ENCODE measurements around the gene OSBPL5.
"Not testable (repeated sequence)": the region's sequence is repeated elsewhere in the genome, so short reads cannot be mapped to it uniquely, and the experiment has no call there.

Gene OSBPL5

DNA sequence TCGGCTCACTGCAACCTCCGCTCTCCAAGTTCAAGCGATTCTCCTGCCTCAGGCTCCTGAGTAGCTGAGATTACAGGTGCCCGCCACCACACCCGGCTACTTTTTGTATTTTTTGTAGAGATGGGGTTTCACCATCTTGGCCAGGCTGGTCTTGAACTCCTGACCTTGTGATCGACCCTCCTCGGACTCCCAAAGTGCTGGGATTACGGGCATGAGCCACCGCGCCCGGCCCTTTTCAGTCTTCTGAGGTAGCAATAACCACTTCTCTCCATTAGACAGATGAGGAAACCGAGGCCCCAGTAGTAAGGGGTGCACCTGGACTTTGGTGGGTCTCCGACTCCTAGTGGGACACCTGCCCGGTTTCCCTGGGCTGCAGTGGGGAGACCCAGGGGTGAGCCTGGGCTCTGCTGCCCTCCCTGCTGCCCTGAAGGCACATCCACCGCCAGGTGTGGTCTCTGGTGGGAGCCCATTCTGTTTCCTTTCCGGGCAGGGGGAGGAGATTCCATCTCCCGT, 3.7 kb upstream of the OSBPL5 start:
- H3K4me3 ChIP-seq (ENCODE audit: low read length in 2 of 2): peak overlapping the region; percentile 79 to 82
- peak overlapping the region; percentile 57 to 66 for H3K9ac ChIP-seq (ENCODE audit: low read length in 2 of 2)
- H3K27ac ChIP-seq (ENCODE audit: low read length); H3K36me3 ChIP-seq (ENCODE audit: control insufficient read depth in 2 of 2, insufficient read depth in 2 of 2, low read length in 2 of 2); H3K9me3 ChIP-seq (ENCODE audit: control insufficient read depth in 2 of 2, low read length in 2 of 2); H3K27me3 ChIP-seq (ENCODE audit: control insufficient read depth in 1 of 2, insufficient read depth in 2 of 2, low read length in 2 of 2): not testable (repeated sequence)
- peaks cover 37% of the 10 kb centered on the region for H3K4me1 ChIP-seq (ENCODE audit: control insufficient read depth, insufficient read depth, low read length)

DNA sequence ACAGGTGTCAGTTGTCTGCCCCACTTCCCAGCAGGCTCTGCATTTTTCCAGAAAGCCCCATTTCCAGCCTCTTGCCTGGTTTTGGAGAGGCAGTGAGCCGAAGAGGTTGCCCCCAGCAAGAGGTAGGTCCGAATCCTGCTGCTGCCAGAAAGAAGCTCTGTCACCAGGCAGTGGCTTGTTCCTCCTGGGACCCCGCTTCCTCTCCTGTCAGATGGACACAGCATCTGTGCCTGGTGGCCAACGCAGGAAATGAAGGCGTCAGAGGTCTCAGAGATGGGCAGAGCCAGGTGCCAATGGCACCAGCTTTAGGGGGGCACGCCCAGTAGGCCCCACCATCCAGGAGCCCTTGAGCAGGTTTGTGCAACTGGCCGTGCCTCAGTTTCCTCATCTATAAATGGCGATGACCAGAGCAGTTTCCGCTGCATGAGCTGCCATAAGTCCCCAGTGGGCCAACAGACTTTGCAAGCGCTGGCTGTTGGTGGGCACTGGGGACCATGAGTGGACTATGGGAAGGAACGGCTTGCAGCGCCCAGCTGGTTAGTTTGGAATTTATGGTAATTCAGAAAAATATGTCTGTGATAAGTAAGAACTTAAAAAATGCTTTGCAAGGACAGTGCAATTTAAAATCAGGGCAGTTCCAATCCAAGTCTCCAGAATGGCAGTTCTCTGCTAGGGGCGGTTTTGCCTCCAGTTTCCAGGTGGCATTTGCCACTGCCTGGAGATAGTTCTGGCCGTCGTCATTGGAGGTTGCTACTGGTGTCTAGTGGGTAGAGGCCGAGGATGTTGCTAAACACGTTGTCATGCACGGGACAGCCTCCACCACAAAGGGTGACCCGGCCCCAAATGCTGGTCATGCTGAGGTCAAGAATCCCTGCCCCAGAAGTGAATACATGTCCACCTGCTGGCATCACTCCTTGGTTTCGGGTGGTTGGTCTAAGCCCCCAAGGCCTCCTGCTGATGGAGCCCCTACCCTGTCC, 2.3 kb upstream of the OSBPL5 start:
- H3K36me3 ChIP-seq (ENCODE audit: control insufficient read depth in 2 of 2, insufficient read depth in 2 of 2, low read length in 2 of 2): no peaks in the 10 kb centered on the region
- H3K4me1 ChIP-seq (ENCODE audit: control insufficient read depth, insufficient read depth, low read length): peaks cover 51% of the 10 kb centered on the region
- H3K27ac ChIP-seq (ENCODE audit: low read length): no peak overlapping the region
- no peak overlapping the region for H3K4me3 ChIP-seq (ENCODE audit: low read length in 2 of 2)
- no peaks in the 10 kb centered on the region for H3K9me3 ChIP-seq (ENCODE audit: control insufficient read depth in 2 of 2, low read length in 2 of 2)
- no peak overlapping the region for H3K9ac ChIP-seq (ENCODE audit: low read length in 2 of 2)
- H3K27me3 ChIP-seq (ENCODE audit: control insufficient read depth in 1 of 2, insufficient read depth in 2 of 2, low read length in 2 of 2): no peaks in the 10 kb centered on the region

DNA sequence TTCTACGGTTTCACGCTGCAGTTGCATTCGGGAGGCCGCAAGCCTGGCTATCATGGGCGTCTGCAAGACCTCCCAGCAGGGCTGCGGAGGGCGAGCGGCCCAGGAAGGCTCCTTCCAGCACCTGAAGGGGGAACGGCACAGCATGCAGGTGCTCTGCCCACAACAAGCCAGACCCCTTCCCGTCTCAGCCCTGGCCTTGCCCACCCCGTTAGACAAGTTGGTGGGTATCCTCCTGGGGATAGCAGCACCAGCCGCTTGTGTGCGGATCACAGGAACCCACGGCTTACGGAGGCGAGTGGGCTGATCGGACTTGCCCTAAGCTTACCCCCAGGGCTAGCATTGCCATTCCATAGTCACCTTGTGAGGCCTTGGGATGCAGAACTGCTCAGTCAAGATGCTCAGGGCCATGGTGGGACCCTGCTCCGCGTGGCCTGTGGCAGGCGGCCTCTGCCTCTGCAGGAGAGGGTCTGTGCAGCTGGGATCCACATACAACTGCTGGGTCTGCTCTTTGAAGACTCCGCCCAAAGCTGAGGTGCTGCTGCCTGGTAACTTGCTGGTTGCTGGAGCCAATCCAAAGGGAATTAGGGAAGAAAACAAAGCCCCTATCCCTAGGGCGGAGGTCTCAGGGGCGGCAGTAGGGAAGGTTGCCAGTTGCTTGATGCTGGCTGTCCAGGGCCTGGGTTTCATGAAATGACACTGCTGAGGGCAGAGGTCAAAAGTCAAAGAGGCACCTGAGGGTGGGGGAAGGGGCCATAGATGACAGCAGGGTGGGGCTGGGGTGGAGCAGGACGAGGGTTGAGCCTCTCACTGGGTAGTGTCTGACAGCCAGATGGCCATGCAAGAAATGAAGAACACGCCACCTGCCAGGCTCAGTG, 1.4 kb upstream of the OSBPL5 start:
- Histone ChIP-seq H3K4me1 (ENCODE audit: control insufficient read depth, insufficient read depth, low read length) (peaks cover 59% of the 10 kb centered on the region), H3K27me3 (ENCODE audit: control insufficient read depth in 1 of 2, insufficient read depth in 2 of 2, low read length in 2 of 2) (no peaks in the 10 kb centered on the region), H3K27ac (ENCODE audit: low read length) (no peak overlapping the region), H3K36me3 (ENCODE audit: control insufficient read depth in 2 of 2, insufficient read depth in 2 of 2, low read length in 2 of 2) (no peaks in the 10 kb centered on the region), H3K9me3 (ENCODE audit: control insufficient read depth in 2 of 2, low read length in 2 of 2) (no peaks in the 10 kb centered on the region), H3K4me3 (ENCODE audit: low read length in 2 of 2) (no peak overlapping the region), H3K9ac (ENCODE audit: low read length in 2 of 2) (no peak overlapping the region)

DNA sequence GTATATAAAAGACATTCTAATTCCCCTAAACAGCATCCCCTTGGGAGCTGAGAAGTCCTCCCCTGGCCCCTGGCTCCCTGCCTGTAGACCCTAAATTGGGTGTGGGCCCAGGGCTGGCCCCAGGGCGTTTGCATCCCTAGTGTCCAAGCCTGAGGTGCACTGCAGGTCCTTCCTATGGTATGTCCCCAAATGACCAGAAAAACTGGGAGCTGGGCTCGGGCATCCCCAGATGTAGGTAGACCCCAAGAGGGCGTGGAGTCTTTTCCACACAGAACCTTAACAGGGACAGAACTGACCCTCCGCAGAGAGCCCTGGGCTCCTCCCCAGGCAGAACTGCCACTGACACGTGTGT, 782 bp upstream of the OSBPL5 start:
- Histone ChIP-seq H3K27me3 (ENCODE audit: control insufficient read depth in 1 of 2, insufficient read depth in 2 of 2, low read length in 2 of 2) (no peaks in the 10 kb centered on the region), H3K27ac (ENCODE audit: low read length) (no peak overlapping the region), H3K4me1 (ENCODE audit: control insufficient read depth, insufficient read depth, low read length) (peaks cover 65% of the 10 kb centered on the region), H3K36me3 (ENCODE audit: control insufficient read depth in 2 of 2, insufficient read depth in 2 of 2, low read length in 2 of 2) (no peaks in the 10 kb centered on the region), H3K4me3 (ENCODE audit: low read length in 2 of 2) (peak overlapping the region in 1 of 2 donors; percentile 85), H3K9ac (ENCODE audit: low read length in 2 of 2) (peak overlapping the region in 1 of 2 donors; percentile 55), H3K9me3 (ENCODE audit: control insufficient read depth in 2 of 2, low read length in 2 of 2) (no peaks in the 10 kb centered on the region)

DNA sequence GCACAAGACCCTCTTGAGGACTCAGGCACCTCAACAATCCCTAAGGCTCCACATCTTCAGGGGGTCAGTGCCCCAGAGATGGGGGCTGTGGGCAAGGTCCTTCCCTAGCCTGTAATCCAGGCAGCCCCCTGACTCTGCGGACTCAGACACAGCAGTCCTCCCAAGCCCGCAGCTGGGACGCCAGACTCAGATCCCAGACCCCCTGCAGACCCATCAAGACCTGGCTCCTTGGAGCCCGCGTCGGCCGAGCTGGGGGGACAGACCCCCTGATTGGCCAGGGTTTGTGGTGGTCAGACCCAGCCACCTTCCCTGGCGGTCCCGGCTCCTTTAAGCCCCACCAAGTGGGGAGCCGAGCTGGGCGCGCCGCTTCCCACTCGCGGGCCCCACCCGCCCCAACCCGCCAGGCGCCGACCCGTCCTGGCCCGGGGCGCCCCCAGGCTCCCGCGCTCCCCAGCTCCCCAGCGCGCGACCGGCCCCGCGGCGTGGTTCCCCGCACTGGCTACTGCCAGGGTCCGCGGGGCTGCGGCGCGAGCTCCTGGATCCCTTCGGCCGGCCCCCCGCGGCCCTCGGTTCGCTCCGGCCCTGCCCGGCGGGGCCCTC, 458 bp downstream of the OSBPL5 start:
- Histone ChIP-seq H3K9me3 (ENCODE audit: control insufficient read depth in 2 of 2, low read length in 2 of 2) (no peaks in the 10 kb centered on the region), H3K4me1 (ENCODE audit: control insufficient read depth, insufficient read depth, low read length) (peaks cover 64% of the 10 kb centered on the region), H3K27me3 (ENCODE audit: control insufficient read depth in 1 of 2, insufficient read depth in 2 of 2, low read length in 2 of 2) (no peaks in the 10 kb centered on the region), H3K36me3 (ENCODE audit: control insufficient read depth in 2 of 2, insufficient read depth in 2 of 2, low read length in 2 of 2) (no peaks in the 10 kb centered on the region), H3K27ac (ENCODE audit: low read length) (peak overlapping the region; percentile 58), H3K9ac (ENCODE audit: low read length in 2 of 2) (peak overlapping the region; percentile 80 to 87), H3K4me3 (ENCODE audit: low read length in 2 of 2) (peak overlapping the region; percentile 85)

DNA sequence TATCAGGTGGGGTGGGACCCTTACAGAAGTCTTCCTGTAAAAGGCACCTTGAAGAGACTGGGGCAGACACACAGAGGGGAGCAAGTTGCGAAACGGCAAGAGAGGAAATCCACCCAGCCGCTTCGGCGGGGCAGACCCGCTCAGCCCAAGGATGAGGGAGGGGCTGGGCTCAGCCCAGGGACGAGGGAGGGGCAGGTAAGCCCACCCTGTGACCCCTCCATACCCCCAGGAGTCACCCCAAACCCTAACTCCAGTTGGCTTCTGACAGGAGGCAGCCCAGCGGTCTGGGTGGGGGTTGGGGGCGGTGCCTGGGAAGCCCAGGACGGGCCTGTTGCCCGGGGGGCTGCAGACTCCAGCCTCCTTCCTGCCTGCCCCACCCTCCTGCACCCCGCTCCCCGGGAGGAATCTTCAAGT, 965 bp downstream of the OSBPL5 start:
- Histone ChIP-seq H3K4me1 (ENCODE audit: control insufficient read depth, insufficient read depth, low read length) (peaks cover 64% of the 10 kb centered on the region), H3K27ac (ENCODE audit: low read length) (peak overlapping the region; percentile 58), H3K9ac (ENCODE audit: low read length in 2 of 2) (peak overlapping the region; percentile 80 to 87), H3K4me3 (ENCODE audit: low read length in 2 of 2) (peak overlapping the region; percentile 85), H3K27me3 (ENCODE audit: control insufficient read depth in 1 of 2, insufficient read depth in 2 of 2, low read length in 2 of 2) (no peaks in the 10 kb centered on the region), H3K9me3 (ENCODE audit: control insufficient read depth in 2 of 2, low read length in 2 of 2) (no peaks in the 10 kb centered on the region), H3K36me3 (ENCODE audit: control insufficient read depth in 2 of 2, insufficient read depth in 2 of 2, low read length in 2 of 2) (no peaks in the 10 kb centered on the region)

DNA sequence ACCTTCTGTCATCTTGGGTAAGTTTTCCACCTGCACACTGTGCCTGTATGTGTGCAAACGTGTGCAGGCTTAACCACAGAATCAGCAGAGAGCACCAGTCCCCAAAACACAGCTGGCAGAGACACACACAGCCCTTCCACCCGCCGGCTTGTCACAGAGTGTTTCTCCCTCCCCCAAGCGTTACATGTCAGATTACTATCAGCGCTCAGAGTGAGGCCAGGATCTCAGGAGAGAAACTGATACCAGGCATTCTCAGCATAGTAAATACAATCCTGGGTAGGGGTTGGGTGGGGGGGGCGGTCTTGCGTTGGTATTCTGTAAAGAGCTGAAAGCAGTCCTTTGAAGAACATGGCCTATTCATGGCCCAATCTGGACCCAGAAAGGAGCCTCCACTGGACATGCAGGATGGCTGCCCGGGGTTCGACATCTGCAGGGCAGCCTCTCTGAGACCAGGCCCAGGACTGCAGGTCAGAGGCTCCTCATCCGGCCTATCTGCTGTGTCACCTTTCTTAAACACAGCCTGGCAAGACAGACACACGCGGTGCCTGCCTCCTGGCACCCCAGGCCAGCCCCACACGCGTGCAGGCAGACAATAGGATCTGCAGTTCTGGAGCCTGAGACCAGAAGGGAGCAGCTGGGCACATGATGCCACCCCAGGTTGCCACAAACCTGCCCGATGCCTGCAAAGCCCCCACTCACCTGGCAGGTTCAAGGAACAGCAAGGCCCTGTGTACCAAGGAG, 1.7 kb downstream of the OSBPL5 start:
- Histone ChIP-seq H3K9me3 (ENCODE audit: control insufficient read depth in 2 of 2, low read length in 2 of 2) (no peaks in the 10 kb centered on the region), H3K27ac (ENCODE audit: low read length) (peak overlapping the region; percentile 58), H3K9ac (ENCODE audit: low read length in 2 of 2) (peak overlapping the region; percentile 80 to 87), H3K36me3 (ENCODE audit: control insufficient read depth in 2 of 2, insufficient read depth in 2 of 2, low read length in 2 of 2) (no peaks in the 10 kb centered on the region), H3K4me3 (ENCODE audit: low read length in 2 of 2) (peak overlapping the region; percentile 85), H3K27me3 (ENCODE audit: control insufficient read depth in 1 of 2, insufficient read depth in 2 of 2, low read length in 2 of 2) (no peaks in the 10 kb centered on the region), H3K4me1 (ENCODE audit: control insufficient read depth, insufficient read depth, low read length) (peaks cover 66% of the 10 kb centered on the region)

DNA sequence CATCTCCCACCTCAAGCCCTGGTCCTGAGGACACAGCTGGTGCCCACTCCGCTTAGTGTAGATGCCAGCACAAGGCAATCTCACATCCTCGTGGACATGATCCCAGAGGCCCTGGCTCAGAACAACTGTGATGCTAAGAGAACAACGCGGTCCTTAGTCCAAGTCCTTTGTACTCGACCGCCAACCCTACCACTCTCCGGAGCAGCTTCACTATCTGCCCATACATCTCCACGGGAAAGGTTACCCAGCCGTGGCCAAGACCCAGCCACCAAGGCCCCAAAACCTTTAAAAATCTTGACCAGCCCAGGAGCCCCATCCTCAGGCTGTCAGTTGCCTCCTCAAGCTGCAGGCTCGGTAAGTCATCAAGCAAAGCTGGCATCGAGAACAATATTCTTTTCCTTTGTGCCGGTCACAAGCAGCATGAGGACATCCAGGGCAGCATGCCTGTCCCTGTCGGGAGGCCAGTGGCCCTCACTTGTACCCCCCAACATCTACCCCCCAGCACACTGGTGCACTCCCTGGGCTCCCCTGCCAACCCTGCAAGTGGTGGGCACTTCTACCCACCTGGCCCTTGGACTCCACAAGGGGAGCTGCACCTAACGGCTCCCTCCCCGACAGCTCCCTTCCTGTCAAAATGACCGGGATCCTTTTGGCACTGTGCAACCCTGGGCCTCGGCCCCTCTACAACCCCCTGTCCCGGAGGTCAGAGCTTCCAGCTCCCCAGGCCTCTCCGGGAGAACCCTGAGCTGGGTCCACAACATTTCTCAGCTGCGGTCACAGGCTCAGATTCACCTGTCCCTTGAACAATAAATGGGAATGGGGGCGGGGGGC, 2.5 kb downstream of the OSBPL5 start:
- peak overlapping the region in 1 of 2 donors; percentile 85 for H3K4me3 ChIP-seq (ENCODE audit: low read length in 2 of 2)
- peak overlapping the region; percentile 24 for H3K27ac ChIP-seq (ENCODE audit: low read length)
- no peaks in the 10 kb centered on the region for H3K36me3 ChIP-seq (ENCODE audit: control insufficient read depth in 2 of 2, insufficient read depth in 2 of 2, low read length in 2 of 2)
- H3K27me3 ChIP-seq (ENCODE audit: control insufficient read depth in 1 of 2, insufficient read depth in 2 of 2, low read length in 2 of 2): no peaks in the 10 kb centered on the region
- H3K4me1 ChIP-seq (ENCODE audit: control insufficient read depth, insufficient read depth, low read length): peaks cover 67% of the 10 kb centered on the region
- no peak overlapping the region for H3K9ac ChIP-seq (ENCODE audit: low read length in 2 of 2)
- H3K9me3 ChIP-seq (ENCODE audit: control insufficient read depth in 2 of 2, low read length in 2 of 2): no peaks in the 10 kb centered on the region

DNA sequence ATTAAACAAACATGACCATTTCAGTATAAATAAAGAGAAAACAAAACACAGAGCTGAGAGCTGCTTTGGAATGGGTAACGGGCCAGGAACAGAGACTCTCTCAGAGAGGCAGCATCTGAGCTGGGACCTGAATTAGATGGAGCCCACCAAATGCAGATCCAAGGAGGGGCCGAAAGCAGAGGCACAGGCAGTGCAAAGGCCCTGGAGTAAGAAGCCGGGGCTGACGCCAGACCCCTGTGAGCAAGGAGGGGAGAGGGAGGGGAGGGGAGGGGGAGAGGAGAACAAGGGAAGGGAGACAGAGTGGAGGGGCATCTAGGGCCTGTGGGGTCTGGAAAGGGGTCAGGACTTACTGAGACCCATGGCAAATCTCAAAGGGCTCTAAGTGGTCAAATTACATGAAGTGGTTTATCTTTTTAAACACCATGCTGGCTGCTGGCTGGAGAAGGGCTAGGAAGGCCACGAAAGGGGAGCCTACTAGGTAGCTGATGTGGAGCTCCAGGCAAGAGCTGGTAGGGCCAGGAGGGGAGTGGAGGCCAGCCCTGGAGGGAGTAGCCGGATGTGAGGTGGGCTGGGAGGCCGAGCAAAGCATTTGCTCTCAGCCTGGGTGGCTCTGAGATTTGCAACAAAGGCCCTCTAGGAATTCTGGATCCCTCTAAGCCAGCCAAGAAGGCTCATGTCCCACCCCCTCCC, 3.2 kb downstream of the OSBPL5 start:
- Histone ChIP-seq H3K27me3 (ENCODE audit: control insufficient read depth in 1 of 2, insufficient read depth in 2 of 2, low read length in 2 of 2) (no peaks in the 10 kb centered on the region), H3K4me3 (ENCODE audit: low read length in 2 of 2) (peak overlapping the region in 1 of 2 donors; percentile 81), H3K9me3 (ENCODE audit: control insufficient read depth in 2 of 2, low read length in 2 of 2) (no peaks in the 10 kb centered on the region), H3K27ac (ENCODE audit: low read length) (peak overlapping the region; percentile 62), H3K9ac (ENCODE audit: low read length in 2 of 2) (no peak overlapping the region), H3K4me1 (ENCODE audit: control insufficient read depth, insufficient read depth, low read length) (peaks cover 75% of the 10 kb centered on the region), H3K36me3 (ENCODE audit: control insufficient read depth in 2 of 2, insufficient read depth in 2 of 2, low read length in 2 of 2) (no peaks in the 10 kb centered on the region)

Data from stomach smooth muscle (tissue), 2 donors.